Colon (tissue), 2 donors: ENCODE data around the gene FGFR3.

ENCODE experiments used
- FAIRE-seq: peaks from 2 replicates; lab custom pipeline; 2012; peaks lifted over from hg19 to GRCh38; lab: Jason Lieb, UNC
- donor health status: control.
- donor health status: control.

FGFR3 gene

GRCh38 chr4:1770791-1771231 is 22.3 kb upstream of the FGFR3 start:
- FAIRE-seq, result no peak

- FAIRE-seq, result no peak
These were observed 21.4 kb upstream of the FGFR3 start for GRCh38 chr4:1771555-1772305.

GRCh38 chr4:1772853-1773538 is 20.1 kb upstream of the FGFR3 start:
- FAIRE-seq, result no peak

GRCh38 chr4:1773754-1774153 is 19.3 kb upstream of the FGFR3 start:
- no peak for FAIRE-seq

GRCh38 chr4:1775731-1776500 is 17.2 kb upstream of the FGFR3 start:
- no peak for FAIRE-seq

GRCh38 chr4:1776521-1777161 is 16.5 kb upstream of the FGFR3 start:
- no peak for FAIRE-seq

GRCh38 chr4:1777822-1778641 is 15.1 kb upstream of the FGFR3 start:
- no peak for FAIRE-seq

GRCh38 chr4:1778642-1779392 is 14.3 kb upstream of the FGFR3 start:
- FAIRE-seq, result no peak

GRCh38 chr4:1779588-1780382 is 13.3 kb upstream of the FGFR3 start:
- FAIRE-seq, result no peak

GRCh38 chr4:1780435-1780834 is 12.7 kb upstream of the FGFR3 start:
- FAIRE-seq, result no peak

GRCh38 chr4:1783015-1783414 is 10.1 kb upstream of the FGFR3 start:
- FAIRE-seq, result no peak

GRCh38 chr4:1783970-1784369 is 9.1 kb upstream of the FGFR3 start:
- no peak for FAIRE-seq

- no peak for FAIRE-seq
These were observed 8.7 kb upstream of the FGFR3 start for GRCh38 chr4:1784395-1784788.

GRCh38 chr4:1784789-1785591 is 8.1 kb upstream of the FGFR3 start:
- FAIRE-seq, result no peak

- FAIRE-seq, result no peak
These were observed 7.5 kb upstream of the FGFR3 start for GRCh38 chr4:1785592-1785991.

- FAIRE-seq, result no peak
These were observed 6.3 kb upstream of the FGFR3 start for GRCh38 chr4:1786544-1787362.

- FAIRE-seq, result no peak
These were observed 5.5 kb upstream of the FGFR3 start for GRCh38 chr4:1787411-1788077.
